Measurements from ENCODE around the gene SUMF2. TPM values are rescaled to one million over a fixed set of nuclear protein-coding genes. Genes with fewer than 3 reads are reported as not detected.

SUMF2 gene
- total and polyA plus RNA-seq, 2 of the 13 experiments (the other 11 are each of a cell fraction or from before 2014, with no cell fraction given), result 48.9 to 54.4 TPM

DNA sequence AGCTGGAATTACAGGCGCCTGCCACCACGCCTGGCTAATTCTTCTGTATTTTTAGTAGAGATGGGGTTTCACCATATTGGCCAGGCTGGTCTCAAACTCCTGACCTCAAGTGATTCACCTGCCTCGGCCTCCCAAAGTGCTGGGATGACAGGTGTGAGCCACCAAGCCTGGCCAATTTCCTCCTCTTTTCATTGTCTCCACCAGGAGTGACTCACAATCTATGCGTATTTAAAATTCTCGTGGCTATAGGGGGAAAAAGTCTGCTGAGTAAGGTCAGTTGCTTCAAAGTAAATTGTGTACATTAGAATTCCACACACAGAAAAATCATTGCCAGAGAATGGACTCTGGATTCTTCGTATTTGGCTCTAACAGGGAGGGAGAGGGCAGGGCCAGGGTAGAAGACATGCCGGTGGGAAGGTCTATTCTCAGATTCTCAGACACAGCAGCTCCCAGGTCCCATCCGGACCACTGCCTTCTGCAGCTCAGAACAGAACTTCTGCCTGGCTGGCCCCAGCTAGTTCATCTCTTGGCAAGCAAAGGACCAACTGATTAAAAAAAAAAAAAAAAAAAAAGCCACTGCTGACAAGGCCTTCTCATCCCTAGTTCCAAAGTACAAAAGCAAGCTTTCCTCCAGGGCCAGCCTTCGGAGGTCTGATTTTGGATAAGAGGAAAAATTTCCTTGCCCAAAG is 35.0 kb upstream of the SUMF2 start (continued):
- TF ChIP-seq, protein P1, sequence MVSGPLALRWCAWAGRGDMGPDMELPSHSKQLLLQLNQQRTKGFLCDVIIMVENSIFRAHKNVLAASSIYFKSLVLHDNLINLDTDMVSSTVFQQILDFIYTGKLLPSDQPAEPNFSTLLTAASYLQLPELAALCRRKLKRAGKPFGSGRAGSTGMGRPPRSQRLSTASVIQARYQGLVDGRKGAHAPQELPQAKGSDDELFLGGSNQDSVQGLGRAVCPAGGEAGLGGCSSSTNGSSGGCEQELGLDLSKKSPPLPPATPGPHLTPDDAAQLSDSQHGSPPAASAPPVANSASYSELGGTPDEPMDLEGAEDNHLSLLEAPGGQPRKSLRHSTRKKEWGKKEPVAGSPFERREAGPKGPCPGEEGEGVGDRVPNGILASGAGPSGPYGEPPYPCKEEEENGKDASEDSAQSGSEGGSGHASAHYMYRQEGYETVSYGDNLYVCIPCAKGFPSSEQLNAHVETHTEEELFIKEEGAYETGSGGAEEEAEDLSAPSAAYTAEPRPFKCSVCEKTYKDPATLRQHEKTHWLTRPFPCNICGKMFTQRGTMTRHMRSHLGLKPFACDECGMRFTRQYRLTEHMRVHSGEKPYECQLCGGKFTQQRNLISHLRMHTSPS (CRISPR knock-in tag; IDR thresholded peaks at IDR 0.05; ENCODE audit: low read depth), result no peak
- TF ChIP-seq, protein P2, sequence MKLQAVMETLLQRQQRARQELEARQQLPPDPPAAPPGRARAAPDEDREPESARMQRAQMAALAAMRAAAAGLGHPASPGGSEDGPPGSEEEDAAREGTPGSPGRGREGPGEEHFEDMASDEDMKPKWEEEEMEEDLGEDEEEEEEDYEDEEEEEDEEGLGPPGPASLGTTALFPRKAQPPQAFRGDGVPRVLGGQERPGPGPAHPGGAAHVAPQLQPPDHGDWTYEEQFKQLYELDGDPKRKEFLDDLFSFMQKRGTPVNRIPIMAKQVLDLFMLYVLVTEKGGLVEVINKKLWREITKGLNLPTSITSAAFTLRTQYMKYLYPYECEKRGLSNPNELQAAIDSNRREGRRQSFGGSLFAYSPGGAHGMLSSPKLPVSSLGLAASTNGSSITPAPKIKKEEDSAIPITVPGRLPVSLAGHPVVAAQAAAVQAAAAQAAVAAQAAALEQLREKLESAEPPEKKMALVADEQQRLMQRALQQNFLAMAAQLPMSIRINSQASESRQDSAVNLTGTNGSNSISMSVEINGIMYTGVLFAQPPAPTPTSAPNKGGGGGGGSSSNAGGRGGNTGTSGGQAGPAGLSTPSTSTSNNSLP (IDR thresholded peaks at IDR 0.05; ENCODE audit: low read depth, low read length), result peak; percentile 83
- TF ChIP-seq SIN3B (IDR thresholded peaks at IDR 0.05; ENCODE audit: low read length) (no peak), ESRRA (CRISPR knock-in tag; IDR thresholded peaks at IDR 0.05; ENCODE audit: low read depth) (no peak), ZNF101 (CRISPR knock-in tag; IDR thresholded peaks at IDR 0.05; ENCODE audit: borderline replicate concordance, low read depth) (no peak), KDM1A (CRISPR knock-in tag; IDR thresholded peaks at IDR 0.05) (peak; percentile 54; the same call in 1 of the 2 replicates), TOE1 (CRISPR knock-in tag; IDR thresholded peaks at IDR 0.05) (no peak), ZNF777 (CRISPR knock-in tag; IDR thresholded peaks at IDR 0.05) (no peak), TBX3 (IDR thresholded peaks at IDR 0.05; ENCODE audit: borderline replicate concordance) (no peak), ZNF792 (CRISPR knock-in tag; IDR thresholded peaks at IDR 0.05) (peak; percentile 17; the same call in 1 of the 2 replicates), XBP1 (CRISPR knock-in tag; IDR thresholded peaks at IDR 0.05) (no peak), ZNF251 (CRISPR knock-in tag; IDR thresholded peaks at IDR 0.05) (no peak), NR2F2 (IDR thresholded peaks at IDR 0.05; ENCODE audit: borderline replicate concordance, low read depth) (peak; percentile 50; the same call in 1 of the 2 replicates), ZBTB7A (CRISPR knock-in tag; IDR thresholded peaks at IDR 0.05) (no peak), EP300 (IDR thresholded peaks at IDR 0.05; ENCODE audit: low read depth in 2 of 2, low read length in 2 of 2) (peak in 1 of 2 experiments; percentile 82; a peak in 3 of 4 replicates), EP300 (CRISPR knock-in tag; IDR thresholded peaks at IDR 0.05; ENCODE audit: borderline replicate concordance) (peak; percentile 15; the same call in 1 of the 2 replicates), PAX8 (CRISPR knock-in tag; IDR thresholded peaks at IDR 0.05; ENCODE audit: borderline replicate concordance) (no peak)
- TF ChIP-seq, protein P3, sequence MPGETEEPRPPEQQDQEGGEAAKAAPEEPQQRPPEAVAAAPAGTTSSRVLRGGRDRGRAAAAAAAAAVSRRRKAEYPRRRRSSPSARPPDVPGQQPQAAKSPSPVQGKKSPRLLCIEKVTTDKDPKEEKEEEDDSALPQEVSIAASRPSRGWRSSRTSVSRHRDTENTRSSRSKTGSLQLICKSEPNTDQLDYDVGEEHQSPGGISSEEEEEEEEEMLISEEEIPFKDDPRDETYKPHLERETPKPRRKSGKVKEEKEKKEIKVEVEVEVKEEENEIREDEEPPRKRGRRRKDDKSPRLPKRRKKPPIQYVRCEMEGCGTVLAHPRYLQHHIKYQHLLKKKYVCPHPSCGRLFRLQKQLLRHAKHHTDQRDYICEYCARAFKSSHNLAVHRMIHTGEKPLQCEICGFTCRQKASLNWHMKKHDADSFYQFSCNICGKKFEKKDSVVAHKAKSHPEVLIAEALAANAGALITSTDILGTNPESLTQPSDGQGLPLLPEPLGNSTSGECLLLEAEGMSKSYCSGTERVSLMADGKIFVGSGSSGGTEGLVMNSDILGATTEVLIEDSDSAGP (CRISPR knock-in tag; IDR thresholded peaks at IDR 0.05; ENCODE audit: borderline replicate concordance), result no peak
- TF ChIP-seq, protein P4, sequence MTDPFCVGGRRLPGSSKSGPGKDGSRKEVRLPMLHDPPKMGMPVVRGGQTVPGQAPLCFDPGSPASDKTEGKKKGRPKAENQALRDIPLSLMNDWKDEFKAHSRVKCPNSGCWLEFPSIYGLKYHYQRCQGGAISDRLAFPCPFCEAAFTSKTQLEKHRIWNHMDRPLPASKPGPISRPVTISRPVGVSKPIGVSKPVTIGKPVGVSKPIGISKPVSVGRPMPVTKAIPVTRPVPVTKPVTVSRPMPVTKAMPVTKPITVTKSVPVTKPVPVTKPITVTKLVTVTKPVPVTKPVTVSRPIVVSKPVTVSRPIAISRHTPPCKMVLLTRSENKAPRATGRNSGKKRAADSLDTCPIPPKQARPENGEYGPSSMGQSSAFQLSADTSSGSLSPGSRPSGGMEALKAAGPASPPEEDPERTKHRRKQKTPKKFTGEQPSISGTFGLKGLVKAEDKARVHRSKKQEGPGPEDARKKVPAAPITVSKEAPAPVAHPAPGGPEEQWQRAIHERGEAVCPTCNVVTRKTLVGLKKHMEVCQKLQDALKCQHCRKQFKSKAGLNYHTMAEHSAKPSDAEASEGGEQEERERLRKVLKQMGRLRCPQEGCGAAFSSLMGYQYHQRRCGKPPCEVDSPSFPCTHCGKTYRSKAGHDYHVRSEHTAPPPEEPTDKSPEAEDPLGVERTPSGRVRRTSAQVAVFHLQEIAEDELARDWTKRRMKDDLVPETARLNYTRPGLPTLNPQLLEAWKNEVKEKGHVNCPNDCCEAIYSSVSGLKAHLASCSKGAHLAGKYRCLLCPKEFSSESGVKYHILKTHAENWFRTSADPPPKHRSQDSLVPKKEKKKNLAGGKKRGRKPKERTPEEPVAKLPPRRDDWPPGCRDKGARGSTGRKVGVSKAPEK (CRISPR knock-in tag; IDR thresholded peaks at IDR 0.05; ENCODE audit: borderline replicate concordance), result no peak
- TF ChIP-seq, protein P5, sequence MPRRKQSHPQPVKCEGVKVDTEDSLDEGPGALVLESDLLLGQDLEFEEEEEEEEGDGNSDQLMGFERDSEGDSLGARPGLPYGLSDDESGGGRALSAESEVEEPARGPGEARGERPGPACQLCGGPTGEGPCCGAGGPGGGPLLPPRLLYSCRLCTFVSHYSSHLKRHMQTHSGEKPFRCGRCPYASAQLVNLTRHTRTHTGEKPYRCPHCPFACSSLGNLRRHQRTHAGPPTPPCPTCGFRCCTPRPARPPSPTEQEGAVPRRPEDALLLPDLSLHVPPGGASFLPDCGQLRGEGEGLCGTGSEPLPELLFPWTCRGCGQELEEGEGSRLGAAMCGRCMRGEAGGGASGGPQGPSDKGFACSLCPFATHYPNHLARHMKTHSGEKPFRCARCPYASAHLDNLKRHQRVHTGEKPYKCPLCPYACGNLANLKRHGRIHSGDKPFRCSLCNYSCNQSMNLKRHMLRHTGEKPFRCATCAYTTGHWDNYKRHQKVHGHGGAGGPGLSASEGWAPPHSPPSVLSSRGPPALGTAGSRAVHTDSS (CRISPR knock-in tag; conservative IDR thresholded peaks at IDR 0.05), result no peak

All from HepG2 (cell line).